HL-60 (cell line): ENCODE measurements around the gene PARVB.

Experiments
- DNase-seq, 2 experiments: peaks; one replicate each; pipeline ENCODE4 v3.0.0-alpha.2; 2010 to 2020; ENCODE audit warnings: low read depth in 1 of 2, low spot score in 1 of 2
- H3K27ac ChIP-seq: fragments of 250-450 bp; sonication (Bioruptor Pico); replicated peaks from 2 replicates; pipeline ENCODE4 v1.5.1; 2020; ENCODE audit warnings: mild to moderate bottlenecking, moderate library complexity
- H3K27me3 ChIP-seq: fragments of 250-450 bp; sonication (Bioruptor Pico); 2 replicates; pipeline ENCODE4 v1.5.1; 2021; ENCODE audit warnings: mild to moderate bottlenecking, moderate library complexity; ENCODE audit not compliant: insufficient read depth, poor library complexity, severe bottlenecking
- H3K4me3 ChIP-seq: replicated peaks from 2 replicates; pipeline ENCODE4 v1.5.1; 2011; ENCODE audit warnings: mild to moderate bottlenecking, control low read depth, low read length; ENCODE audit not compliant: insufficient read depth
- CTCF ChIP-seq: IDR thresholded peaks from one replicate; pipeline ENCODE4 v1.5.1; 2011; ENCODE audit warnings: low read length, control low read depth, inconsistent platforms; ENCODE audit not compliant: insufficient read depth
- GABPA ChIP-seq: IDR thresholded peaks from 2 replicates; pipeline ENCODE4 v1.6.1; 2012; ENCODE audit warnings: low read depth
- POLR2AphosphoS5 ChIP-seq: IDR thresholded peaks from 2 replicates; pipeline ENCODE4 v1.6.1; 2012; ENCODE audit warnings: low read depth
- REST ChIP-seq: IDR thresholded peaks from 2 replicates; pipeline ENCODE4 v1.6.1; 2012; ENCODE audit warnings: low read depth; ENCODE audit not compliant: insufficient replicate concordance
- SPI1 ChIP-seq: IDR thresholded peaks from 2 replicates; pipeline ENCODE4 v1.6.1; 2012; ENCODE audit warnings: low read depth, mild to moderate bottlenecking, borderline replicate concordance

PARVB gene

GRCh38 chr22:44180706-44181032 is 156.6 kb downstream of the PARVB start, which contains the start of gene PARVG:
Gene PARVG (plus strand): TSS chr22:44180925. CDS start chr22:44183330, 2,405 bp downstream.
- Histone ChIP-seq H3K4me3 (peak within 1 kb of the TSS; percentile 74), H3K27ac (peak within 1 kb of the TSS; percentile 97), H3K27me3 (no peaks in the 10 kb centered on the region)
- TF ChIP-seq GABPA (no peak), CTCF (no peak), POLR2AphosphoS5 (no peak), SPI1 (no peak), REST (no peak)
- DNase-seq, result peak in 1 of 2 experiments; percentile 66

- DNase-seq, result peak; percentile 86 to 91
- peak; percentile 51 for TF ChIP-seq POLR2AphosphoS5
- no peak for TF ChIP-seq REST
- peak; percentile 36; the same call in 1 of the 2 replicates for TF ChIP-seq SPI1
- TF ChIP-seq CTCF, result no peak
- no peak for TF ChIP-seq GABPA
- Histone ChIP-seq H3K4me3 (peak overlapping the region; percentile 74), H3K27ac (peak overlapping the region; percentile 97), H3K27me3 (no peaks in the 10 kb centered on the region)
Measured at GRCh38 chr22:44181033-44181911, 157.2 kb downstream of the PARVB start.

DNA sequence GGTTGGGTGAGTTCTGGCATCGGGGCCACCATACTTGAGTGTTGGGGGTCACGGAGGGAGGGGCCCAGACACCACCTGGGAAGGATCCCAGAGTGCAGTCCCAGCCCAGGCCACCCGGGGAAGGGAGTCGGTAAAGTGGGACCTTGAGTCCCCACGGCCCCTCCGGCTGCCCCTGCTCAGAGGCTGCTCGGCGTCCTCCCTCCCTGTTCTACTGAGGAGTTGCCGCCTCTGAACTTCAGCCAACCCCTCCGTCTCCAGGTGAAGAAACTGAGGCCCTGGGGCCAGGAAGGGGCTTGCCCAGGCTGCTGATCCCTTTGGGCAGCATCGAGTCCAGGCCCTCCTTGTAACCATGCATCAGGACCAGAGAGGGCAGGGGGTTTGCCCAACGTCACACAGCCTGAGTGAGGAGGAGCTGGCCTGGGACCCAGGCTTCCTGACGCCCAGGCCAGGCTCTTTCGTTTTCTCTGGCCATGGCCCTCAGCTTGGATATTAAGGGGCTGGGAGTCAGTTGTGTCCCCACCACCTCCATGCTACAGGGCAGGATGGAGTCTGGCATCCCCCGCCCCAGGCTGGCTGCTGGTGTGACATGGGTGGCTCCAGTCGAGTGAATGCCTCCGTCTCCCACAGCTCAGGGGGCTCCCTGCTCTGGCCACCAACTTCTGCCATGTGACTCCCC is 157.9 kb downstream of the PARVB start:
- TF ChIP-seq SPI1 (no peak), REST (no peak), CTCF (no peak), GABPA (no peak), POLR2AphosphoS5 (no peak)
- no peaks in the 10 kb centered on the region for H3K27me3 ChIP-seq
- DNase-seq, result no peak
- peak overlapping the region; percentile 97 for H3K27ac ChIP-seq
- peak overlapping the region; percentile 74 for H3K4me3 ChIP-seq
